ENCODE data around the gene DIS3L2.
"Not testable (repeated sequence)": the region's sequence is repeated elsewhere in the genome, so short reads cannot be mapped to it uniquely, and the experiment has no call there.

Gene DIS3L2

GRCh38 chr2:232126301-232127099 lies 165.0 kb downstream of the DIS3L2 start:
- peak; percentile 25 to 49 (median 33) for DNase-seq

- no peak for DNase-seq
These were observed 168.0 kb downstream of the DIS3L2 start for GRCh38 chr2:232129483-232129882.

- no peak for DNase-seq
These were observed 170.7 kb downstream of the DIS3L2 start for GRCh38 chr2:232132181-232132580.

- DNase-seq: peak in 2 of 3 donors; percentile 21 to 29
These were observed 171.6 kb downstream of the DIS3L2 start for GRCh38 chr2:232133078-232133477.

- no peak for DNase-seq
These were observed 173.4 kb downstream of the DIS3L2 start for GRCh38 chr2:232134939-232135338.

GRCh38 chr2:232137356-232138147 lies 176.0 kb downstream of the DIS3L2 start:
- no peak for DNase-seq

- no peak for DNase-seq
These were observed 176.9 kb downstream of the DIS3L2 start for GRCh38 chr2:232138441-232138840.

- DNase-seq: no peak
These were observed 177.7 kb downstream of the DIS3L2 start for GRCh38 chr2:232139171-232139594.

- no peak for DNase-seq
These were observed 178.5 kb downstream of the DIS3L2 start for GRCh38 chr2:232139786-232140562.

GRCh38 chr2:232141591-232141990 lies 180.1 kb downstream of the DIS3L2 start:
- DNase-seq: no peak

- DNase-seq: peak; percentile 22 to 42 (median 24)
These were observed 180.5 kb downstream of the DIS3L2 start for GRCh38 chr2:232142049-232142448.

- no peak for DNase-seq
These were observed 181.0 kb downstream of the DIS3L2 start for GRCh38 chr2:232142502-232142901.

- DNase-seq: no peak
These were observed 184.8 kb downstream of the DIS3L2 start for GRCh38 chr2:232146294-232146693.

- no peak for DNase-seq
These were observed 186.0 kb downstream of the DIS3L2 start for GRCh38 chr2:232147440-232148077.

- DNase-seq: no peak
These were observed 200.7 kb downstream of the DIS3L2 start for GRCh38 chr2:232162187-232162586.

- DNase-seq: no peak
These were observed 208.9 kb downstream of the DIS3L2 start for GRCh38 chr2:232170396-232170795.

- DNase-seq: no peak
These were observed 213.1 kb downstream of the DIS3L2 start for GRCh38 chr2:232174662-232175061.

- DNase-seq: not testable (repeated sequence)
These were observed 215.1 kb downstream of the DIS3L2 start for GRCh38 chr2:232176587-232176986.

GRCh38 chr2:232183279-232183678 lies 221.8 kb downstream of the DIS3L2 start:
- no peak for DNase-seq

- DNase-seq: no peak
These were observed 222.8 kb downstream of the DIS3L2 start for GRCh38 chr2:232184346-232184745.

GRCh38 chr2:232190796-232191195 lies 229.3 kb downstream of the DIS3L2 start:
- DNase-seq: no peak

GRCh38 chr2:232195487-232195886 lies 234.0 kb downstream of the DIS3L2 start:
- DNase-seq: no peak

- no peak for DNase-seq
These were observed 235.3 kb downstream of the DIS3L2 start for GRCh38 chr2:232196802-232197201.

All from suppressor macrophage treated with lipopolysaccharide for 1 hour (primary cell).